ENCODE results near the gene IPO4. TPM values are rescaled to one million over a fixed set of nuclear protein-coding genes. Genes with fewer than 3 reads are reported as not detected.
A peak's percentile ranks its signal among the peaks of the same experiment; 100 is the strongest.

The IPO4 gene
- total RNA-seq, 4 donors from 2014 or later, result 43.0 to 90.5 (median 58.0) TPM

DNA sequence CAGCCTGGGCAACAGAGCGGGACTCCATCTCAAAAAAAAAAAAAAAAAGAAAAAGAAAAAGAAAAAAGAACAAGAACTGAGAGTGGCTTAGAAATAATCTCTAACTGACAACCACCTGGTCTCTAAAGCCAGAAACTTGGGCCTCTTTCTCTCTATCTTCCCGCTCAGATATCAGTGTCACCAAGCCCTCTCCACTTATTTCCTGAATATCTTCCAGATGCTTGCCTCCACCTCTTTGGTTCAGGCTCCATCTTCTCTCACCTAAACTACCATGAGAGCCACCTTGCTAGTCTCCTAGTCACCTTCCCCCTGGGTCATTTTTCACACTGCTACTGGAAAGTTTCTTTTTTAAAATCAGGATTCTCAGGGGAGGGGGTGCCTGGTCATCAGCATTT is 8.4 kb upstream of the IPO4 start:
- Histone ChIP-seq H3K27ac (no peak overlapping the region), H3K36me3 (peaks cover 20% of the 10 kb centered on the region), H3K27me3 (no peaks in the 10 kb centered on the region), H3K9me3 (no peaks in the 10 kb centered on the region), H3K4me1 (peaks cover 47% of the 10 kb centered on the region), H3K4me3 (peak overlapping the region; percentile 99)
- 90% methylated on average over 2 of the region's 2 CpGs for WGBS
- no peak for DNase-seq (ENCODE audit: low spot score in 2 of 2)
- TF ChIP-seq, protein P1, sequence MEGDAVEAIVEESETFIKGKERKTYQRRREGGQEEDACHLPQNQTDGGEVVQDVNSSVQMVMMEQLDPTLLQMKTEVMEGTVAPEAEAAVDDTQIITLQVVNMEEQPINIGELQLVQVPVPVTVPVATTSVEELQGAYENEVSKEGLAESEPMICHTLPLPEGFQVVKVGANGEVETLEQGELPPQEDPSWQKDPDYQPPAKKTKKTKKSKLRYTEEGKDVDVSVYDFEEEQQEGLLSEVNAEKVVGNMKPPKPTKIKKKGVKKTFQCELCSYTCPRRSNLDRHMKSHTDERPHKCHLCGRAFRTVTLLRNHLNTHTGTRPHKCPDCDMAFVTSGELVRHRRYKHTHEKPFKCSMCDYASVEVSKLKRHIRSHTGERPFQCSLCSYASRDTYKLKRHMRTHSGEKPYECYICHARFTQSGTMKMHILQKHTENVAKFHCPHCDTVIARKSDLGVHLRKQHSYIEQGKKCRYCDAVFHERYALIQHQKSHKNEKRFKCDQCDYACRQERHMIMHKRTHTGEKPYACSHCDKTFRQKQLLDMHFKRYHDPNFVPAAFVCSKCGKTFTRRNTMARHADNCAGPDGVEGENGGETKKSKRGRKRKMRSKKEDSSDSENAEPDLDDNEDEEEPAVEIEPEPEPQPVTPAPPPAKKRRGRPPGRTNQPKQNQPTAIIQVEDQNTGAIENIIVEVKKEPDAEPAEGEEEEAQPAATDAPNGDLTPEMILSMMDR (IDR thresholded peaks at IDR 0.05), result no peak
- TF ChIP-seq POLR2A (IDR thresholded peaks at IDR 0.05), result no peak

DNA sequence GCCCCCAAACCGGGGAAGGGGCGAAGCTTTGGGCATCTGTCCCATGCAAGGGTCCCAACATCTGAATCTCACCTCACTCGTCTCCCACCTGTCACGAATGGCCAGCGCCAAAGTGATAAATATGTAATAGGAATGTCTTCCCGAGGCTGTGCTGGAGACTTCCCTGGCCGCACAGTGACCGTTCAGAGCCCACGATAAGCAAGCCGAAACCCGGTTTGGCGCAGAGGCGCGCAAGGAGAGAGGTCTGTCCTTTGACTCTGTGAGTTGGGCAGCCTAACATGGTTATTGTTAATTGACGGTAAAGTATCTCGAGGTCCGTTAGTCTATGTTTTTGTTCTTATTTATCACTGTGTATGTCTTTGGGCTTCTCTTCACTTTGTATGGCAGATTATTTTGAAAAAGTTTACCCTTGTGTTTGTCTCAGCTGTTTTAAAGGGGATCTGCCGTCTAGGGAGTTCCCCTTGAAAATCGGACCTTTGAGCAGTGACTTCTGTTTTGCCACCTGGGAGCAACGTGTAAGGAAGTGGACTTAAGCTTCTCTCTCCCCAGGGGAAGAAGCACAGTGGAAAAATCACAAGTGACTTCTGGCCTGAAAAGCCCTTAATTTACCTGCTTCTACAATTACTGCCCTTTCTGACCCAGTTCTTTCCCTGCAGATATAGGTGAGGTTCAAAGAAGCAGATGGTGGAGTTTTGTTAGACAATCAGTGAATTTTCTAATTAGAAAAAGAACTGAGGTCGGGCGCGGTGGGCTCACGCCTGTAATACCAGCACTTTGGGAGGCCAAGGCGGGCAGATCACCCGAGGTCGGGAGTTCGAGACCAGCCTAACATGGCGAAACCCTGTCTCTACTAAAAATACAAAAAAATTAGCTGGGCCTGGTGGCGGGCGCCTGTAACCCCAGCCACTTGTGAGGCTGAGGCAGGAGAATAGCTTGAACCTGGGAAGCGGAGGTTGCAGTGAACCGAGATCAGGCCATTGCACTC is 7.7 kb upstream of the IPO4 start:
- Histone ChIP-seq H3K27me3 (no peaks in the 10 kb centered on the region), H3K4me1 (peaks cover 47% of the 10 kb centered on the region), H3K27ac (peak overlapping the region; percentile 97), H3K9me3 (no peaks in the 10 kb centered on the region), H3K4me3 (peak overlapping the region; percentile 99), H3K36me3 (peaks cover 21% of the 10 kb centered on the region)
- TF ChIP-seq POLR2AphosphoS5 (IDR thresholded peaks at IDR 0.05) (no peak), EP300 (IDR thresholded peaks at IDR 0.05) (no peak), POLR2A (IDR thresholded peaks at IDR 0.05) (no peak)
- TF ChIP-seq, protein P1 (IDR thresholded peaks at IDR 0.05), result no peak
- 40% methylated on average over 28 of the region's 33 CpGs for WGBS
- DNase-seq (ENCODE audit: low spot score in 2 of 2), result no peak

DNA sequence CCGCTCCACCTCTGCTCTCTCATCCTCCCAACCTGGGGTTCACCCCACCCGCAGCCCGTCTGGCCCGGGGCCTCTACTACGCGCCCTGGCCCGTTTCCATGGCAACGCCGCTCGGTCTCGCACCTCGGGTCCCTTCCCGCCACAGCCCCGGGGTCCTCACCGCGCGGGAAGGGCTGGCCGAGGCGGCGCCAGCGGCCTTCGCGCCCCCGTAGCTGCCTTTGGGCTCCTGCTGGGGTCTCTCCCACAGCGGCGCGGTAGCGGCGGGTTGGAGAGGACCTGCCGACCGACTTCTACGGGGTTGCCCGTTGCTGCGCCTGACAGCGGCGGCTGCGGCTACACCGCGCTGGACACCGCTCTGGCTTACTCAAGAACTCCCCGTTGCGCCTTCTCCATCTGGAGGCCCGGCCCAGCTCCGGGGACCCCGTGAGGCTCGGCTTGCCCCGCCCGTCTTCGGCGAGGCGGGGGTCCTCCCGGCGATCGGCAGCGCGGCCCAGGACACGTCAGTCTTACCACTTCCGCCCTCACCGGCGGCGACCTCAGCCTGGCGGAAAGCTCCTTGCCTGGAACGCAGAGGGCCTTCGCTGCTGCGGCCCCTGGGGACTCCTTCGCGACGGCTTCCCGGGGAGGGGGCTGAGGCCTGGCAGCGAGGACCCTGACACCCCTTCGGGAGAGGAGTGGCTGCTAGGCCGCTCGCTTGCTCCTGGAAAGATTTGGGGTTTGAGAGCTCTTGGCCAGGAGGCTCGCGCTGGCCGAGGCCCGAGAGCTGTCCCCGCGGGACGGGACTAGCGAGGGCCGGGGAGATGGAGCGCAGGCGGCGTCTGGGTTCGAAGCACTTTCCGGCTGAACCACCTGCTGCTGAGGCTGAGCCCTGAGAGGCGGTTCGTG is 6.8 kb upstream of the IPO4 start, which contains the start of gene TM9SF1:
Gene TM9SF1 (minus strand): TSS at position 256 of the 885 bp plus-strand sequence. CDS start 422 bp downstream, outside the sequence.
- H3K4me3 ChIP-seq, result peak within 1 kb of the TSS; percentile 99
- peaks cover 23% of the 10 kb centered on the region for H3K36me3 ChIP-seq
- H3K9me3 ChIP-seq, result no peaks in the 10 kb centered on the region
- H3K27ac ChIP-seq, result peak within 1 kb of the TSS; percentile 97
- peaks cover 47% of the 10 kb centered on the region for H3K4me1 ChIP-seq
- WGBS, result 1% methylated on average over 10 of the region's 89 CpGs
- H3K27me3 ChIP-seq, result no peaks in the 10 kb centered on the region
- peak; percentile 92 to 94 for DNase-seq (ENCODE audit: low spot score in 2 of 2)
- TF ChIP-seq, protein P1 (IDR thresholded peaks at IDR 0.05), result no peak
- TF ChIP-seq POLR2AphosphoS5 (IDR thresholded peaks at IDR 0.05) (peak; percentile 75 to 93 (median 81)), POLR2A (IDR thresholded peaks at IDR 0.05) (peak; percentile 40 to 48), EP300 (IDR thresholded peaks at IDR 0.05) (no peak)

DNA sequence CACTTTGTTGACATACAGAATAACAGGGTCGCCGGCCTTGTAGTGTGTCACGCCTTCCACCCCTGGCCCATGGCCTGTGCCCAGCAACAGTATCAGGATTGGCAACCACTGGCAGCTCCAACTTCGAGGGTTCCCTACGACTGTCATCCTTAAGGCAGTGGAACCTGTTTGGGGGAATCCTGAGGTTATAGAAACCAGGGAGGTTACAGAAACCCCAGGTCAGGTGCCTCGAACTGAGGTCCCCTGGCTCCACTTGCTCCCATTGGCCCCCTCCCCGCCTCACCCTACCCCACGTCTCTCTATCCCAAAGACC is 6.2 kb upstream of the IPO4 start:
- WGBS, result 26% methylated on average over 7 of the region's 8 CpGs
- Histone ChIP-seq H3K27me3 (no peaks in the 10 kb centered on the region), H3K9me3 (no peaks in the 10 kb centered on the region), H3K4me3 (peak overlapping the region; percentile 99), H3K4me1 (peaks cover 47% of the 10 kb centered on the region), H3K27ac (peak overlapping the region; percentile 97), H3K36me3 (peaks cover 25% of the 10 kb centered on the region)
- no peak for DNase-seq (ENCODE audit: low spot score in 2 of 2)
- no peak for TF ChIP-seq POLR2A (IDR thresholded peaks at IDR 0.05)
- no peak for TF ChIP-seq POLR2AphosphoS5 (IDR thresholded peaks at IDR 0.05)
- TF ChIP-seq, protein P1 (IDR thresholded peaks at IDR 0.05), result no peak
- no peak for TF ChIP-seq EP300 (IDR thresholded peaks at IDR 0.05)

Data from suprapubic skin (tissue), 4 donors.